ENCODE measurements around the gene BAG5. TPM values are rescaled to one million over a fixed set of nuclear protein-coding genes. Genes with fewer than 3 reads are reported as not detected.

BAG5 gene
- total RNA-seq, 1 experiment from 2014 or later: 22.5 TPM

GRCh38 chr14:103546652-103547454 lies 15.6 kb downstream of the BAG5 start:
- POLR2A ChIA-PET: no interaction called here
- CTCF ChIA-PET: interaction anchor here (0.5 to 2.7 kb wide), 3 partner anchors 26 to 1349 kb away, joined by 3 to 13 read pairs (median 3); no protein-coding TSS in a partner anchor
- no peak for TF ChIP-seq POLR2AphosphoS5 (IDR thresholded peaks at IDR 0.05; ENCODE audit: low read depth, low read length)
- TF ChIP-seq, protein P1, sequence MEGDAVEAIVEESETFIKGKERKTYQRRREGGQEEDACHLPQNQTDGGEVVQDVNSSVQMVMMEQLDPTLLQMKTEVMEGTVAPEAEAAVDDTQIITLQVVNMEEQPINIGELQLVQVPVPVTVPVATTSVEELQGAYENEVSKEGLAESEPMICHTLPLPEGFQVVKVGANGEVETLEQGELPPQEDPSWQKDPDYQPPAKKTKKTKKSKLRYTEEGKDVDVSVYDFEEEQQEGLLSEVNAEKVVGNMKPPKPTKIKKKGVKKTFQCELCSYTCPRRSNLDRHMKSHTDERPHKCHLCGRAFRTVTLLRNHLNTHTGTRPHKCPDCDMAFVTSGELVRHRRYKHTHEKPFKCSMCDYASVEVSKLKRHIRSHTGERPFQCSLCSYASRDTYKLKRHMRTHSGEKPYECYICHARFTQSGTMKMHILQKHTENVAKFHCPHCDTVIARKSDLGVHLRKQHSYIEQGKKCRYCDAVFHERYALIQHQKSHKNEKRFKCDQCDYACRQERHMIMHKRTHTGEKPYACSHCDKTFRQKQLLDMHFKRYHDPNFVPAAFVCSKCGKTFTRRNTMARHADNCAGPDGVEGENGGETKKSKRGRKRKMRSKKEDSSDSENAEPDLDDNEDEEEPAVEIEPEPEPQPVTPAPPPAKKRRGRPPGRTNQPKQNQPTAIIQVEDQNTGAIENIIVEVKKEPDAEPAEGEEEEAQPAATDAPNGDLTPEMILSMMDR (IDR thresholded peaks at IDR 0.05): peak; percentile 87
- no peak for DNase-seq (ENCODE audit: low read depth, low spot score)
- no peaks in the 10 kb centered on the region for H3K27me3 ChIP-seq (ENCODE audit: control insufficient read depth, insufficient read depth, low read length)
- peak; percentile 56 for ATAC-seq
- H3K4me1 ChIP-seq (ENCODE audit: control insufficient read depth, insufficient read depth, low read length): peaks cover 38% of the 10 kb centered on the region
- H3K36me3 ChIP-seq (ENCODE audit: control insufficient read depth, insufficient read depth, low read length): no peaks in the 10 kb centered on the region
- no peak overlapping the region for H3K4me3 ChIP-seq (ENCODE audit: low read depth in 2 of 2, low read length in 2 of 2)
- no TSS peak for BruUV-seq (replicated peaks)
- intact Hi-C loops (cut with micrococcal nuclease; ENCODE audit: unreplicated experiment) (no loop called here), in situ Hi-C loops (cut with HindIII; ENCODE audit: low pct_unique_long_range_greater_than_20kb, low sequenced_read_pairs) (no loop called here)
- no peaks in the 10 kb centered on the region for H3K9me3 ChIP-seq (ENCODE audit: control insufficient read depth, insufficient read depth, low read depth, low read length)
- H3K27ac ChIP-seq (ENCODE audit: low read length): no peak overlapping the region

GRCh38 chr14:103545915-103546651 lies 16.4 kb downstream of the BAG5 start:
- H3K27ac ChIP-seq (ENCODE audit: low read length): no peak overlapping the region
- peaks cover 45% of the 10 kb centered on the region for H3K4me1 ChIP-seq (ENCODE audit: control insufficient read depth, insufficient read depth, low read length)
- no peaks in the 10 kb centered on the region for H3K36me3 ChIP-seq (ENCODE audit: control insufficient read depth, insufficient read depth, low read length)
- in situ Hi-C loops (cut with HindIII; ENCODE audit: low pct_unique_long_range_greater_than_20kb, low sequenced_read_pairs): no loop called here
- no peak overlapping the region for H3K4me3 ChIP-seq (ENCODE audit: low read depth in 2 of 2, low read length in 2 of 2)
- ATAC-seq (no peak), DNase-seq (ENCODE audit: low read depth, low spot score) (no peak)
- TF ChIP-seq, protein P1 (IDR thresholded peaks at IDR 0.05): no peak
- TF ChIP-seq SIN3A (IDR thresholded peaks at IDR 0.05; ENCODE audit: borderline replicate concordance, insufficient read depth, low read depth, low read length) (no peak), REST (IDR thresholded peaks at IDR 0.05; ENCODE audit: insufficient read depth in 1 of 2, low read depth in 2 of 2, low read length in 1 of 2) (no peak), TCF7L2 (IDR thresholded peaks at IDR 0.05; ENCODE audit: low read depth, low read length) (no peak), POLR2AphosphoS5 (IDR thresholded peaks at IDR 0.05; ENCODE audit: low read depth, low read length) (no peak)
- ChIA-PET CTCF (interaction anchor here (2.7 kb wide), 1 partner anchor 27 kb away, joined by 13 read pairs; no protein-coding TSS in a partner anchor), POLR2A (no interaction called here)
- intact Hi-C loops (cut with micrococcal nuclease; ENCODE audit: unreplicated experiment): no loop called here
- H3K27me3 ChIP-seq (ENCODE audit: control insufficient read depth, insufficient read depth, low read length): no peaks in the 10 kb centered on the region
- no peaks in the 10 kb centered on the region for H3K9me3 ChIP-seq (ENCODE audit: control insufficient read depth, insufficient read depth, low read depth, low read length)
- no TSS peak for BruUV-seq (replicated peaks)
